Mesenteric fat pad (tissue), 1 donor: ENCODE measurements around the gene LILRB3. TPM values are rescaled to one million over a fixed set of nuclear protein-coding genes. Genes with fewer than 3 reads are reported as not detected.
A peak's percentile ranks its signal among the peaks of the same experiment; 100 is the strongest.
"Not testable (repeated sequence)": the region's sequence is repeated elsewhere in the genome, so short reads cannot be mapped to it uniquely, and the experiment has no call there.

Experiments used
- DNase-seq: peaks from one replicate; pipeline ENCODE4 v3.0.0-alpha.2; 2020; ENCODE audit warnings: low spot score
- total RNA-seq: library from RNA; stranded (reverse); fragmentation: NEBNext Ultra II Directional; extraction: Animal tissue kit (Norgen Biotek cat#: 25700); gene quantifications from one replicate; pipeline ENCODE4 v1.2.1, GENCODE V29; 2021
- donor health status: DM: yes; HTN: yes; CAD: no.

Gene LILRB3
- total RNA-seq, 1 donor from 2014 or later = 50.5 TPM

DNA sequence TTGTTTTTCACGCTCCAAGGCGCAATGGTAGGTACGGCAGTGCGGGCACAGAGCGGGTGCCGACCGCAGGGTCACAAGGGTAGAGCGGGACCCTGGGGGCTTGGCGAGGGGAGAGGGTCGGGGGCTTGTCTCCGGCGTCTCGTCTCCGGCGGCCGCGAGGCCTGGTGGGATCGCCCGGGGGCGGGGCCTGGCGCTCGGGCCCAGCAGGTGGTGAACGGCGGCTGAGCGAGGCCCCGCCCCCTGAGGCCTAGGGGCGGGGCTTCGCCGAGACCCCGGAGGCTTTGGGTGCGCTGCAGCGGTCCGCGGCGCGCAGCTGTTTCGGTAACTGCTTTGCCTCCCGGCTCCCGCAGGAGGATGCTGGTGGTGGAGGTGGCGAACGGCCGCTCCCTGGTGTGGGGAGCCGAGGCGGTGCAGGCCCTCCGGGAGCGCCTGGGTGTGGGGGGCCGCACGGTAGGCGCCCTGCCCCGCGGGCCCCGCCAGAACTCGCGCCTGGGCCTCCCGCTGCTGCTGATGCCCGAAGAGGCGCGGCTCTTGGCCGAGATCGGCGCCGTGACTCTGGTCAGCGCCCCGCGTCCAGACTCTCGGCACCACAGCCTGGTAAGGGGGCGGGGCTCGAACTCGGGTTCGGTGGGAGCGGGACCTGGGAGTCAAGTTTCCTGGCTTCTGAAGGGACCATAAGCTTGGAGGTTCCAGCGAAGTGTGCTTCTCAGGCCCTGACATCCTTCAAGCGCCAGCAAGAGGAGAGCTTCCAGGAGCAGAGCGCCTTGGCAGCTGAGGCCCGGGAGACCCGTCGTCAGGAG is 31.6 kb downstream of the LILRB3 start, which contains the start of gene TSEN34:
Gene TSEN34, plus strand, starts transcription at position 298 of the 800 bp plus-strand sequence. Its CDS starts 57 bp downstream, at position 355.
- peak; percentile 95 for DNase-seq

DNA sequence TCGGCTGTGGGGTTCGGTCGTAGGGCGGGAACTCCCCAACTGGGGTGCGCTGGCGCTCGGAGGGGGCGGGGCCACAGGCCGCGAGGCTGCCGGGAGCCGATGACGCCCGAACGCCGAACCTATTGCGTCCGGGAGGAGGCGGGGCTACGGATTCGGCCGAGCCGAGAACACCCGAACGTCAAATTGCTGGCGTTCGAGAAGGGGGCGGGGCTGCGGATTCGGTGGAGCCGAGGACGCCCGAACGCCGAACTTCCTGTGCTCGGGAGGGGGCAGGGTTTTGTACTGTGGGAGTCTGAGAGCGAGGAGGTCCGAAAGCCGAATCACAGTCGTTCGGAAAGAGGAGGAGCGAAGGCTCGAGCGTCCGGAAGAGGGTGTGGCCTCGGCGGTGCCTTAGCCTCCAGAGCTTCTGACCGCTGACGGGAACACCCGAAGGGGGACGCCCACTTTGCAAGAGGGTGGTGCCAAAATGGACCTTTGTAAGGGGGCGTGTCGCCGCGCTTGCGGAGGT is 32.2 kb downstream of the LILRB3 start:
- peak; percentile 100 for DNase-seq

- peak; percentile 100 for DNase-seq
Observed at GRCh38 chr19:54189735-54190502, 32.9 kb downstream of the LILRB3 start.

GRCh38 chr19:54189145-54189734 is 33.6 kb downstream of the LILRB3 start, which contains the start of gene MBOAT7:
Gene MBOAT7, minus strand, starts transcription at chr19:54189580. Its CDS starts 1,072 bp downstream, at chr19:54188508.
- peak; percentile 92 for DNase-seq

GRCh38 chr19:54188215-54188871 is 34.5 kb downstream of the LILRB3 start:
- DNase-seq = no peak

- no peak for DNase-seq
Observed at GRCh38 chr19:54186934-54187381, 35.8 kb downstream of the LILRB3 start.

DNA sequence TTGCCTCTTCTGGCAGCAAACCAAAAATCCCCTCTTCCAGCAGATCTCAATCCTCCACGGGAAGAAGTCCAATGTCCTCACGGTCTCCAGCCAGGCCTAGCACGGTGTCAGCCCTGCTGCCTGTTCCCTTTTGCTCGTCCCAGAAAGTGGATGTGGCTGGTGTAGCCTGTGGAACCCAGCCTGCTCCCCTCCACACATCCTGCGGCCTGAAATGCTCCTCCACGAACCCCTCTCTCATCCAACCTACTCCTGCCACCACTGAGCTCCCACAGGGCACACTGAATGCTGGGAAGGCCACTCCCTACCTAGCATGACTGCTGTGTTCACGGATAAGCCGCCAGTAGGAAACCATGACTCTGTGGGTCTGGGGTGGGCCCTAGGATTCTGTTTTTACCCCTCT is 36.5 kb downstream of the LILRB3 start:
- no peak for DNase-seq

- no peak for DNase-seq
Observed at GRCh38 chr19:54183431-54183830, 39.4 kb downstream of the LILRB3 start.

GRCh38 chr19:54181894-54182293 is 40.9 kb downstream of the LILRB3 start:
- DNase-seq = not testable (repeated sequence)

DNA sequence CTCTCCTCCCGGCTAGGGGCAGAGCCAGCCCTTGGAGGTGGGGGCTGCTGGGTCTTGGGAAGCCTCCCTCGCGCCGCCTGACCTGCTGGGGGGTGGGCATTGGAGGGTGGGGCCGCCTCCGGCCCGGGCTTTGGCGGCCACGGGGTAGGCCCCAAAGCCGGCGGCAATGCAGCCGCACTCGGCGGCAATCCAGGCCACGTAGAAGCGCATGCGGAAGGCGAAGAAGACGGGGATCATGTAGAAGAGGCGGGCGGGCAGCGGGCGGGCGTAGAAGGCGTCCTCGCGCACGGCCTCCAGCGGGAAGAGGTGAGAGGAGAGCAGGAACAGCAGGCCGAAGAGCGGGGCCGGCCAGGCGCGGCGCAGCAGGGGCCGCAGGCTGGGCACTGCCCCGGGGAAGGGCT is 42.1 kb downstream of the LILRB3 start:
- DNase-seq = no peak

DNA sequence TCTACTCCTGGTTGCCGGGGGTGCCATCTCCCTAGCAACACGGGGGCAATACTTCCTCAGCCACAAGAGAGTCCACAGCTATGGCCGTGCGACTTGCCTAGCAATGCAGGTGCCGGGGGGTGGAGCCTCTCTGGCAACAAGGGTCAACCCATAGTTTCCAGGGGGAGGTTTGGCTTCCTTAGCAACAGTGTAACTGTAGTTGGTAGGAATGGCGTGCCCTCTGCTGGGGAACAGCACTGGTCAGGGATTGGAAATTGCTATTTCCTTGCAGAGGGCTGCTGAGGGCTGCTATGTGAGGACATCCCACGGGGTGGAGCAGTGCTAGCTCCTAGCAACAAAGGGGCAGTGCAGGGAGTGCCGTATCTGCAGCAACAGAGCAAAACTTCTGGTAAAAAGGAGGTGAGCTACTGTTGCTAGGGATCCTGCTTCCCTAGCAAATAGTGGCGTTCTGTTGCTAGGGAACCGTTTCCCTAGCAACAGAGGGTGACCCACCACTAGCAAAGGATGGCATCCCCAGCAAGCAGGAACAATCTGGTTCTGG is 42.8 kb downstream of the LILRB3 start:
- DNase-seq = no peak

DNA sequence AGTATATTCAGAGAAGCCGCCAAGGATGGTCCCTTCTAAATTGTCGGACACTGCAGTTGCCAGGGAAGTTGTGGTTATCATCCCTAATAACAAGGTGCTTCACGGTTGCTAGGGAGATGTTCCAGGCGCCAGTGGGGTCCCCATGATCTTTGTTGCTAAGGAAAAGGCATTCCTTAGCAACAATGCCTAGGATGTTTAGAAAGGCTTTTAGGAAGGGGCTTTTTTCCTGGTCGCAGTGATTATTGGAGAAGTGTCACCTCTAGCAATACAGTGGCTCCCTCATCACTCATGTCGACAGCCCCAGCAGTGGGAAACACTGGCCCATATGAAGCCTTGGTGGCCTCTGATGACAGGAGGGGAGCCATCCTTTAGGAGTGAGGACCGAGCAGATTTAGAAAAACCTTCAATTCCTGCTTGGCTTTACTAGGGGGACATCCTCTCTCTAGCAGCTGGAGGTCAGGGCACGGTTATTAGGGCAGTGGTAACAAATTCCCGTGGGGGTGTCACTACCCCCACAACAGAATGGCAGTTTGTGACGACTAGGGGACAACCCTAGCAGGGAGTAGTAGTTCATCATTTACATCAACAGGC is 43.5 kb downstream of the LILRB3 start:
- no peak for DNase-seq

DNA sequence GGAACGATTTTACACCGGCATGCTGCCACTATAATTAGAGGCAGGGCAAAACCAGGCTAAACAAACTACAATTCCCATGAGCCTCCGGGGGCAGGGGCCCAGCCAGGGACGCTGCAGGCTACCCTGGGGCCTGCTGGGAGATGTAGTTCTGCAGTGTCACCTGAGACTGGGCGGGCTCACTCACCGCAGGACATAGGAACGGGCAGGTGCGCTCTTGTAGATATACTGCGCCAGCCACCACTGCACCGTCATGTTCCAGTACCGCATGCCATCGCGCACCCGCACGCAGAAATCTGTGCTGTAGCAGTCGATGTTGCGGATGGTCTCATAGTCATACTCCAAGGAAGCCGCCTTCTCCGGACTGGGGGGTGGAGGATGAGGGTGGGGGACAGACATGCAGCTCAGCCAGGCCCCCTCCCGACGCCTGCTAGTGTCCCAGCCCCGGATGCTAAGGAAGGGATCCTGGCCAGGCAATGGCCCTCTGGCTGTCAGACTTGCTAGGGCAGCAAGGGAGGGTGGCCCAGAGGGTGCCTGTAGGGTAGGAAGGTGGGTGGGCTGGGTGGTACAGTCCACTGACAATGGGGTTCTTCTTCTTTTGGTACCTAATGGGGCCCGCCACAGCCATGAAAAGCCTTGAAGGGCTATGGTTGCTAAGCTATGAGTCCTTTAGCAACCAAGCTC is 44.1 kb downstream of the LILRB3 start:
- no peak for DNase-seq

- DNase-seq = no peak
Observed at GRCh38 chr19:54173951-54174834, 48.6 kb downstream of the LILRB3 start.

- DNase-seq = no peak
Observed at GRCh38 chr19:54173359-54173699, 49.5 kb downstream of the LILRB3 start.

DNA sequence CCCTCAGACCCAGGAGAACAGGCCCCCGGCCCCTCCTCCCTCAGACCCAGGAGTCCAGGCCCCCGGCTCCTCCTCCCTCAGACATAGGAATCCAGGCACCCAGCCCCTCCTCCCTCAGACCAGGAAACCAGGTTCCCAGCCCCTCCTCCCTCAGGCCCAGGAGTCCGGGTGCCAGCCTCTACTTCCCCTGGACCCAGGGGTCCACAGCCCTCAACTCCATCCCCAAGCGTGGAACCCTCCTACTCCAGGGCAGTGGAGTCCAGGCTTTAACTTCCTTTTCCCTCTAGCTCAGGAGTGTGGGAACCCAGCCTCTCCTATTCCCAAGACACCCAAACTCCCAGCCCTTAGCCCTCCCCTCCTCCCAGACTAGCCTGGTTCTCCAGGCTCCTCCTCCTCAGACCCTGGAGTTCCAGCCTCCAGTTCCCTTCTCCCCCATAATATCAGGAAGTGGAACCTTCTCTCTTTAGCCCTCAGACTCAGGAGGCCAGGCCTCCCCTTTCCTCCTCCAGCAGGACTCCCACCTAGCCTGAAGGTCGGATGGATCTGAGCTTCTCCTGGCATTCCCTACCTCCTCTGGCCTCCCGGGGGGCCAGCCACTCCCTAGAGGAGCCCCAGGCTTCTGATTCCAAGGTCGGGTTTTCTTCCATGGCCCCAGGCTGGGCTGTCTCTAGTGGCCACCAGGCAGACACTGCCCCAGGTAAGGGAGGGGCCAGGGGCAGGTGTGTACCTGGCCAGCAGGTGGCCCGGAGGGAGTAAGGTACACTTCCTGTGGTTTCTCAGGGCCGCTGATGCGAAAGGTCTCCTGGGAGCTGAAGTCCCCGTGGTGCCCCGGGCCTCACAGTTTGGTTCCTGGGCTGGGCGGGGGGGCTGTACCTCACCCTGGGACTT is 50.1 kb downstream of the LILRB3 start, which contains the start of gene TMC4:
Gene TMC4, minus strand, starts transcription at position 690 of the 888 bp plus-strand sequence. Its CDS starts 43 bp downstream, at position 647.
- DNase-seq = no peak

GRCh38 chr19:54171736-54172431 is 50.9 kb downstream of the LILRB3 start:
- DNase-seq = not testable (repeated sequence)
